WTC11 (cell line): ENCODE data around the gene CREB3. TPM values are rescaled to one million over a fixed set of nuclear protein-coding genes. Genes with fewer than 3 reads are reported as not detected.

ENCODE experiments used
- ATAC-seq: fragments of 200-7000 bp; cut with Tn5 transposase; 2 replicates; pipeline ENCODE4 v1.10.0; 2021; ENCODE audit warnings: mild to moderate bottlenecking, moderate library complexity
- CTCF ChIA-PET: fragments of 300-600 bp; sonication (Branson Sonifier 250); formaldehyde crosslinking; loops from one replicate; lab custom pipeline; 2021; ENCODE audit warnings: antibody characterized with exemption; lab: Charles Lee
- POLR2A ChIA-PET: fragments of 350-600 bp; sonication (Branson Sonifier 250); formaldehyde crosslinking; loops from one replicate; lab custom pipeline; 2021; ENCODE audit warnings: antibody characterized with exemption; lab: Charles Lee
- DNase-seq: peaks from one replicate; pipeline ENCODE4 v3.0.0; 2021; ENCODE audit warnings: low spot score
- H3K27ac Mint-ChIP-seq: 2 replicates; pipeline ENCODE4 v1.8.0; 2021; ENCODE audit warnings: mixed read lengths
- H3K27me3 Mint-ChIP-seq: 2 replicates; pipeline ENCODE4 v1.8.0; 2021; ENCODE audit warnings: low read depth, mild to moderate bottlenecking, moderate library complexity, mixed read lengths
- H3K36me3 Mint-ChIP-seq: 2 replicates; pipeline ENCODE4 v1.8.0; 2021; ENCODE audit warnings: mixed read lengths
- H3K4me1 Mint-ChIP-seq: 2 replicates; pipeline ENCODE4 v1.8.0; 2022; ENCODE audit warnings: mixed read lengths
- H3K4me3 Mint-ChIP-seq: 2 replicates; pipeline ENCODE4 v1.8.0; 2021; ENCODE audit warnings: mild to moderate bottlenecking, moderate library complexity, mixed read lengths
- H3K9me3 Mint-ChIP-seq: 2 replicates; pipeline ENCODE4 v1.8.0; 2021; ENCODE audit warnings: mixed read lengths
- FOXP1 ChIP-seq: sonication (generic); formaldehyde crosslinking; IDR thresholded peaks from 2 replicates; pipeline ENCODE4 v1.8.0; 2022; ENCODE audit warnings: missing genetic modification reagents, mild to moderate bottlenecking, moderate library complexity, borderline replicate concordance
- GABPB1 ChIP-seq: sonication (generic); formaldehyde crosslinking; IDR thresholded peaks from 2 replicates; pipeline ENCODE4 v1.8.1; 2023; ENCODE audit warnings: mild to moderate bottlenecking, missing genetic modification reagents
- JAZF1 ChIP-seq: fragments of 250-450 bp; sonication (Bioruptor Pico); IDR thresholded peaks from 2 replicates; pipeline ENCODE4 v1.9.0; 2021; ENCODE audit warnings: moderate library complexity, mild to moderate bottlenecking, inconsistent platforms
- NFE2L1 ChIP-seq: sonication (generic); formaldehyde crosslinking; IDR thresholded peaks from 2 replicates; pipeline ENCODE4 v1.8.1; 2023; ENCODE audit warnings: missing genetic modification reagents
- PRRX2 ChIP-seq: fragments of 250-450 bp; sonication (Bioruptor Pico); IDR thresholded peaks from 2 replicates; pipeline ENCODE4 v1.8.0; 2021; ENCODE audit warnings: mild to moderate bottlenecking
- RORB ChIP-seq: fragments of 250-450 bp; sonication (Bioruptor Pico); IDR thresholded peaks from 2 replicates; pipeline ENCODE4 v1.9.0; 2021; ENCODE audit warnings: mild to moderate bottlenecking
- SMAD3 ChIP-seq: sonication (generic); formaldehyde crosslinking; IDR thresholded peaks from 2 replicates; pipeline ENCODE4 v1.8.0; 2022; ENCODE audit warnings: missing genetic modification reagents, mild to moderate bottlenecking, borderline replicate concordance
- TEAD4 ChIP-seq: sonication (generic); formaldehyde crosslinking; IDR thresholded peaks from 2 replicates; pipeline ENCODE4 v1.8.0; 2022; ENCODE audit warnings: mild to moderate bottlenecking, missing genetic modification reagents
- ZNF138 ChIP-seq: sonication (generic); formaldehyde crosslinking; conservative IDR thresholded peaks from 2 replicates; pipeline ENCODE4 v1.8.1; 2022; ENCODE audit warnings: mild to moderate bottlenecking, moderate library complexity, missing genetic modification reagents
- ZNF232 ChIP-seq: sonication (generic); formaldehyde crosslinking; IDR thresholded peaks from 2 replicates; pipeline ENCODE4 v1.8.0; 2022; ENCODE audit warnings: mild to moderate bottlenecking, missing genetic modification reagents
- total RNA-seq: library from RNA; stranded (reverse); gene quantifications from 3 replicates; pipeline ENCODE4 v1.2.3, GENCODE V29; 2021
- TF ChIP-seq, protein P1 (sequence below): fragments of 250-450 bp; sonication (Bioruptor Pico); IDR thresholded peaks from 2 replicates; pipeline ENCODE4 v1.9.0; 2021; ENCODE audit warnings: mild to moderate bottlenecking, borderline replicate concordance
- TF ChIP-seq, protein P2 (sequence below): sonication (generic); formaldehyde crosslinking; IDR thresholded peaks from 2 replicates; pipeline ENCODE4 v1.8.1; 2022; ENCODE audit warnings: low read depth, missing genetic modification reagents, borderline replicate concordance
- TF ChIP-seq, protein P3 (sequence below): sonication (generic); formaldehyde crosslinking; IDR thresholded peaks from 2 replicates; pipeline ENCODE4 v1.8.0; 2022; ENCODE audit warnings: mild to moderate bottlenecking, missing genetic modification reagents
- TF ChIP-seq, protein P4 (sequence below): sonication (generic); formaldehyde crosslinking; conservative IDR thresholded peaks from 2 replicates; pipeline ENCODE4 v1.8.1; 2022; ENCODE audit warnings: mild to moderate bottlenecking, missing genetic modification reagents
- TF ChIP-seq, protein P5 (sequence below): sonication (generic); formaldehyde crosslinking; IDR thresholded peaks from 2 replicates; pipeline ENCODE4 v1.8.1; 2022; ENCODE audit warnings: low read depth, mild to moderate bottlenecking, moderate library complexity, missing genetic modification reagents, borderline replicate concordance
- TF ChIP-seq, protein P6 (sequence below): sonication (generic); formaldehyde crosslinking; IDR thresholded peaks from 2 replicates; pipeline ENCODE4 v1.8.1; 2023; ENCODE audit warnings: mild to moderate bottlenecking, missing genetic modification reagents, borderline replicate concordance
- TF ChIP-seq, protein P7 (sequence below): sonication (generic); formaldehyde crosslinking; IDR thresholded peaks from 2 replicates; pipeline ENCODE4 v1.8.1; 2023; ENCODE audit warnings: mild to moderate bottlenecking, missing genetic modification reagents

CREB3 gene
- total RNA-seq, 1 experiment from 2014 or later, result 21.4 TPM

DNA sequence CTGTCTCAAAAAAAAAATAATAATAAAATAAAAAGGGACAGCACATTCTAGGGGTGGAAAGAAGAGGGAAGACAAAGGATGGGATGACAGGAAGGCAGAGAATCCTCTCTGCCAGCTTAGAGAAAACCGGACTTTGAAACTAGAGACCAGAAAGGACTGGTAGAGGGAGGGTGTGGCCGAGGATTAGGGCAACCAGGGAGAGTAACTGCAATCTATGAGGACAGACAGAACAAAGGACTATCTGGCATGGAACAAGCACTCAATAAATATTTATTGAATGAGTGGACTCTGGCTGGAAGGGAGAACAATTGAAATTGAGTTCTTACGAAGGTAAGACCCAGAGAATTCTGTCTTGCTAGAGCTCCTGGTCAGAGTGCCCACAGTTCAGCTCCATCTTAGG lies 14.1 kb downstream of the CREB3 start:
- ATAC-seq (no peak), DNase-seq (no peak)
- Mint-ChIP-seq H3K4me1 (peaks cover 27% of the 10 kb centered on the region), H3K9me3 (no peaks in the 10 kb centered on the region), H3K4me3 (peak overlapping the region; percentile 92), H3K27me3 (no peaks in the 10 kb centered on the region), H3K27ac (no peak overlapping the region), H3K36me3 (peaks cover 46% of the 10 kb centered on the region)
- TF ChIP-seq PRRX2 (CRISPR knock-in tag) (no peak), NFE2L1 (CRISPR knock-in tag) (no peak), ZNF232 (CRISPR knock-in tag) (no peak), ZNF138 (no peak), RORB (no peak), SMAD3 (CRISPR knock-in tag) (no peak), JAZF1 (CRISPR knock-in tag) (no peak), TEAD4 (CRISPR knock-in tag) (no peak), GABPB1 (no peak), FOXP1 (no peak)
- TF ChIP-seq, protein P1, sequence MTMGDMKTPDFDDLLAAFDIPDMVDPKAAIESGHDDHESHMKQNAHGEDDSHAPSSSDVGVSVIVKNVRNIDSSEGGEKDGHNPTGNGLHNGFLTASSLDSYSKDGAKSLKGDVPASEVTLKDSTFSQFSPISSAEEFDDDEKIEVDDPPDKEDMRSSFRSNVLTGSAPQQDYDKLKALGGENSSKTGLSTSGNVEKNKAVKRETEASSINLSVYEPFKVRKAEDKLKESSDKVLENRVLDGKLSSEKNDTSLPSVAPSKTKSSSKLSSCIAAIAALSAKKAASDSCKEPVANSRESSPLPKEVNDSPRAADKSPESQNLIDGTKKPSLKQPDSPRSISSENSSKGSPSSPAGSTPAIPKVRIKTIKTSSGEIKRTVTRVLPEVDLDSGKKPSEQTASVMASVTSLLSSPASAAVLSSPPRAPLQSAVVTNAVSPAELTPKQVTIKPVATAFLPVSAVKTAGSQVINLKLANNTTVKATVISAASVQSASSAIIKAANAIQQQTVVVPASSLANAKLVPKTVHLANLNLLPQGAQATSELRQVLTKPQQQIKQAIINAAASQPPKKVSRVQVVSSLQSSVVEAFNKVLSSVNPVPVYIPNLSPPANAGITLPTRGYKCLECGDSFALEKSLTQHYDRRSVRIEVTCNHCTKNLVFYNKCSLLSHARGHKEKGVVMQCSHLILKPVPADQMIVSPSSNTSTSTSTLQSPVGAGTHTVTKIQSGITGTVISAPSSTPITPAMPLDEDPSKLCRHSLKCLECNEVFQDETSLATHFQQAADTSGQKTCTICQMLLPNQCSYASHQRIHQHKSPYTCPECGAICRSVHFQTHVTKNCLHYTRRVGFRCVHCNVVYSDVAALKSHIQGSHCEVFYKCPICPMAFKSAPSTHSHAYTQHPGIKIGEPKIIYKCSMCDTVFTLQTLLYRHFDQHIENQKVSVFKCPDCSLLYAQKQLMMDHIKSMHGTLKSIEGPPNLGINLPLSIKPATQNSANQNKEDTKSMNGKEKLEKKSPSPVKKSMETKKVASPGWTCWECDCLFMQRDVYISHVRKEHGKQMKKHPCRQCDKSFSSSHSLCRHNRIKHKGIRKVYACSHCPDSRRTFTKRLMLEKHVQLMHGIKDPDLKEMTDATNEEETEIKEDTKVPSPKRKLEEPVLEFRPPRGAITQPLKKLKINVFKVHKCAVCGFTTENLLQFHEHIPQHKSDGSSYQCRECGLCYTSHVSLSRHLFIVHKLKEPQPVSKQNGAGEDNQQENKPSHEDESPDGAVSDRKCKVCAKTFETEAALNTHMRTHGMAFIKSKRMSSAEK (CRISPR knock-in tag), result no peak
- TF ChIP-seq, protein P2, sequence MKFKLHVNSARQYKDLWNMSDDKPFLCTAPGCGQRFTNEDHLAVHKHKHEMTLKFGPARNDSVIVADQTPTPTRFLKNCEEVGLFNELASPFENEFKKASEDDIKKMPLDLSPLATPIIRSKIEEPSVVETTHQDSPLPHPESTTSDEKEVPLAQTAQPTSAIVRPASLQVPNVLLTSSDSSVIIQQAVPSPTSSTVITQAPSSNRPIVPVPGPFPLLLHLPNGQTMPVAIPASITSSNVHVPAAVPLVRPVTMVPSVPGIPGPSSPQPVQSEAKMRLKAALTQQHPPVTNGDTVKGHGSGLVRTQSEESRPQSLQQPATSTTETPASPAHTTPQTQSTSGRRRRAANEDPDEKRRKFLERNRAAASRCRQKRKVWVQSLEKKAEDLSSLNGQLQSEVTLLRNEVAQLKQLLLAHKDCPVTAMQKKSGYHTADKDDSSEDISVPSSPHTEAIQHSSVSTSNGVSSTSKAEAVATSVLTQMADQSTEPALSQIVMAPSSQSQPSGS (CRISPR knock-in tag), result no peak
- TF ChIP-seq, protein P3, sequence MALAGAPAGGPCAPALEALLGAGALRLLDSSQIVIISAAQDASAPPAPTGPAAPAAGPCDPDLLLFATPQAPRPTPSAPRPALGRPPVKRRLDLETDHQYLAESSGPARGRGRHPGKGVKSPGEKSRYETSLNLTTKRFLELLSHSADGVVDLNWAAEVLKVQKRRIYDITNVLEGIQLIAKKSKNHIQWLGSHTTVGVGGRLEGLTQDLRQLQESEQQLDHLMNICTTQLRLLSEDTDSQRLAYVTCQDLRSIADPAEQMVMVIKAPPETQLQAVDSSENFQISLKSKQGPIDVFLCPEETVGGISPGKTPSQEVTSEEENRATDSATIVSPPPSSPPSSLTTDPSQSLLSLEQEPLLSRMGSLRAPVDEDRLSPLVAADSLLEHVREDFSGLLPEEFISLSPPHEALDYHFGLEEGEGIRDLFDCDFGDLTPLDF (CRISPR knock-in tag), result no peak
- TF ChIP-seq, protein P4, sequence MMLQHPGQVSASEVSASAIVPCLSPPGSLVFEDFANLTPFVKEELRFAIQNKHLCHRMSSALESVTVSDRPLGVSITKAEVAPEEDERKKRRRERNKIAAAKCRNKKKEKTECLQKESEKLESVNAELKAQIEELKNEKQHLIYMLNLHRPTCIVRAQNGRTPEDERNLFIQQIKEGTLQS (CRISPR knock-in tag), result no peak
- TF ChIP-seq, protein P5, sequence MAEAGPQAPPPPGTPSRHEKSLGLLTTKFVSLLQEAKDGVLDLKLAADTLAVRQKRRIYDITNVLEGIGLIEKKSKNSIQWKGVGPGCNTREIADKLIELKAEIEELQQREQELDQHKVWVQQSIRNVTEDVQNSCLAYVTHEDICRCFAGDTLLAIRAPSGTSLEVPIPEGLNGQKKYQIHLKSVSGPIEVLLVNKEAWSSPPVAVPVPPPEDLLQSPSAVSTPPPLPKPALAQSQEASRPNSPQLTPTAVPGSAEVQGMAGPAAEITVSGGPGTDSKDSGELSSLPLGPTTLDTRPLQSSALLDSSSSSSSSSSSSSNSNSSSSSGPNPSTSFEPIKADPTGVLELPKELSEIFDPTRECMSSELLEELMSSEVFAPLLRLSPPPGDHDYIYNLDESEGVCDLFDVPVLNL (CRISPR knock-in tag), result no peak
- TF ChIP-seq, protein P6, sequence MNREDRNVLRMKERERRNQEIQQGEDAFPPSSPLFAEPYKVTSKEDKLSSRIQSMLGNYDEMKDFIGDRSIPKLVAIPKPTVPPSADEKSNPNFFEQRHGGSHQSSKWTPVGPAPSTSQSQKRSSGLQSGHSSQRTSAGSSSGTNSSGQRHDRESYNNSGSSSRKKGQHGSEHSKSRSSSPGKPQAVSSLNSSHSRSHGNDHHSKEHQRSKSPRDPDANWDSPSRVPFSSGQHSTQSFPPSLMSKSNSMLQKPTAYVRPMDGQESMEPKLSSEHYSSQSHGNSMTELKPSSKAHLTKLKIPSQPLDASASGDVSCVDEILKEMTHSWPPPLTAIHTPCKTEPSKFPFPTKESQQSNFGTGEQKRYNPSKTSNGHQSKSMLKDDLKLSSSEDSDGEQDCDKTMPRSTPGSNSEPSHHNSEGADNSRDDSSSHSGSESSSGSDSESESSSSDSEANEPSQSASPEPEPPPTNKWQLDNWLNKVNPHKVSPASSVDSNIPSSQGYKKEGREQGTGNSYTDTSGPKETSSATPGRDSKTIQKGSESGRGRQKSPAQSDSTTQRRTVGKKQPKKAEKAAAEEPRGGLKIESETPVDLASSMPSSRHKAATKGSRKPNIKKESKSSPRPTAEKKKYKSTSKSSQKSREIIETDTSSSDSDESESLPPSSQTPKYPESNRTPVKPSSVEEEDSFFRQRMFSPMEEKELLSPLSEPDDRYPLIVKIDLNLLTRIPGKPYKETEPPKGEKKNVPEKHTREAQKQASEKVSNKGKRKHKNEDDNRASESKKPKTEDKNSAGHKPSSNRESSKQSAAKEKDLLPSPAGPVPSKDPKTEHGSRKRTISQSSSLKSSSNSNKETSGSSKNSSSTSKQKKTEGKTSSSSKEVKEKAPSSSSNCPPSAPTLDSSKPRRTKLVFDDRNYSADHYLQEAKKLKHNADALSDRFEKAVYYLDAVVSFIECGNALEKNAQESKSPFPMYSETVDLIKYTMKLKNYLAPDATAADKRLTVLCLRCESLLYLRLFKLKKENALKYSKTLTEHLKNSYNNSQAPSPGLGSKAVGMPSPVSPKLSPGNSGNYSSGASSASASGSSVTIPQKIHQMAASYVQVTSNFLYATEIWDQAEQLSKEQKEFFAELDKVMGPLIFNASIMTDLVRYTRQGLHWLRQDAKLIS (CRISPR knock-in tag), result no peak
- TF ChIP-seq, protein P7, sequence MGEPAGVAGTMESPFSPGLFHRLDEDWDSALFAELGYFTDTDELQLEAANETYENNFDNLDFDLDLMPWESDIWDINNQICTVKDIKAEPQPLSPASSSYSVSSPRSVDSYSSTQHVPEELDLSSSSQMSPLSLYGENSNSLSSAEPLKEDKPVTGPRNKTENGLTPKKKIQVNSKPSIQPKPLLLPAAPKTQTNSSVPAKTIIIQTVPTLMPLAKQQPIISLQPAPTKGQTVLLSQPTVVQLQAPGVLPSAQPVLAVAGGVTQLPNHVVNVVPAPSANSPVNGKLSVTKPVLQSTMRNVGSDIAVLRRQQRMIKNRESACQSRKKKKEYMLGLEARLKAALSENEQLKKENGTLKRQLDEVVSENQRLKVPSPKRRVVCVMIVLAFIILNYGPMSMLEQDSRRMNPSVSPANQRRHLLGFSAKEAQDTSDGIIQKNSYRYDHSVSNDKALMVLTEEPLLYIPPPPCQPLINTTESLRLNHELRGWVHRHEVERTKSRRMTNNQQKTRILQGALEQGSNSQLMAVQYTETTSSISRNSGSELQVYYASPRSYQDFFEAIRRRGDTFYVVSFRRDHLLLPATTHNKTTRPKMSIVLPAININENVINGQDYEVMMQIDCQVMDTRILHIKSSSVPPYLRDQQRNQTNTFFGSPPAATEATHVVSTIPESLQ (CRISPR knock-in tag), result no peak
- ChIA-PET CTCF (interaction anchor here (1.0 to 4.1 kb wide), 4 partner anchors 10 to 19 kb away, joined by 4 to 27 read pairs (median 9); no protein-coding TSS in a partner anchor), POLR2A (interaction anchor here (1.1 to 1.8 kb wide), 2 partner anchors 11 to 14 kb away, joined by 3 to 8 read pairs; partner anchors contain the start of genes CREB3 and TLN1)
